ENCODE data around the gene SCUBE2. TPM values are rescaled to one million over a fixed set of nuclear protein-coding genes. Genes with fewer than 3 reads are reported as not detected.

The SCUBE2 gene
- total RNA-seq, 4 donors from 2014 or later, result 4.4 to 17.3 (median 10.3) TPM

DNA sequence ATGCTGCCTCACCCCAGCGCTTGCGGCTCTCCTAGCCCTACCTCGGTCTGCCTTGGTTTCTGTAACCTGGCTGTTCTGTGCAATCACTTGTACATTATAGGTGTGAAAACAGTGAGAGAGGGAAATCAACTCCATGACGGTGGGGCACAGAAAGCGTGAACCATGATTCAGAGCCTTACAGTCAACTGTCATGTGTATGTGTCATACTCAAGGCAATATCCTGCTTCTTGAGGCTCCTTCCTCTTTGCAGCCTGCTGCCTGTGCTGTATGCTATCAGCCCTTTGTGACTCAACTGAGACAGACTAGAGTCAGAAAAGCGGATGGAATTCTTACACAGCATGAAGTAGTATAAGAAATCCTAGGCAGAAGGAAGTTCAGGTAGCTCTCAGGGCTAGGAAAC lies 89.7 kb downstream of the SCUBE2 start:
- peak in 1 of 2 donors; percentile 23 for DNase-seq (ENCODE audit: low spot score in 2 of 2)
- TF ChIP-seq, protein P1, sequence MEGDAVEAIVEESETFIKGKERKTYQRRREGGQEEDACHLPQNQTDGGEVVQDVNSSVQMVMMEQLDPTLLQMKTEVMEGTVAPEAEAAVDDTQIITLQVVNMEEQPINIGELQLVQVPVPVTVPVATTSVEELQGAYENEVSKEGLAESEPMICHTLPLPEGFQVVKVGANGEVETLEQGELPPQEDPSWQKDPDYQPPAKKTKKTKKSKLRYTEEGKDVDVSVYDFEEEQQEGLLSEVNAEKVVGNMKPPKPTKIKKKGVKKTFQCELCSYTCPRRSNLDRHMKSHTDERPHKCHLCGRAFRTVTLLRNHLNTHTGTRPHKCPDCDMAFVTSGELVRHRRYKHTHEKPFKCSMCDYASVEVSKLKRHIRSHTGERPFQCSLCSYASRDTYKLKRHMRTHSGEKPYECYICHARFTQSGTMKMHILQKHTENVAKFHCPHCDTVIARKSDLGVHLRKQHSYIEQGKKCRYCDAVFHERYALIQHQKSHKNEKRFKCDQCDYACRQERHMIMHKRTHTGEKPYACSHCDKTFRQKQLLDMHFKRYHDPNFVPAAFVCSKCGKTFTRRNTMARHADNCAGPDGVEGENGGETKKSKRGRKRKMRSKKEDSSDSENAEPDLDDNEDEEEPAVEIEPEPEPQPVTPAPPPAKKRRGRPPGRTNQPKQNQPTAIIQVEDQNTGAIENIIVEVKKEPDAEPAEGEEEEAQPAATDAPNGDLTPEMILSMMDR (IDR thresholded peaks at IDR 0.05), result no peak
- TF ChIP-seq POLR2A (IDR thresholded peaks at IDR 0.05), result no peak
- no peak overlapping the region for H3K4me3 ChIP-seq (ENCODE audit: low read depth, poor library complexity, severe bottlenecking)
- WGBS, 2 donors, result 76 to 85% methylated on average over 6 of the region's 6 CpGs
- intact Hi-C loops (cut with DNase I; ENCODE audit: low total_unique reads), result loop anchor here (10.0 kb wide), 1 partner anchor 133 kb away; no protein-coding TSS in a partner anchor

DNA sequence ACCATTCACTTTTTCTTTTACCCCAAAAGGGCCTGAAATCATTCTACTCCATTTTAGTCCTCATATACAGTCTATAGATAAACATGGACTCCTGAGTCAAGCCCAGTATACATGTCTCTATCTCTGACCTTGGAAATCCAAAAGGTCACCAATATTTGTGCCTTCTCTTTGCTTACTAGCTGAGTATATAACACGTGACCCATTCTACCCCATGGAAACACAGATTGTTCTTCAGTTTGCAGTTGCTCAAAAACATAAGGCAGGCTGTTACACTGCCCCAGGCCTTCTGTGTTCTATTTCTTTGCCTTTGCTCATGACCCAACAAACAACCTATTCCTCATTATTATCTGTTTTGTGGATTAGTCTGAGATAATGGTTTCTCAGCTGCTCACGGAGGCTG lies 93.4 kb downstream of the SCUBE2 start:
- intact Hi-C loops (cut with DNase I; ENCODE audit: low total_unique reads), result no loop called here
- WGBS, 2 donors, result 85 to 86% methylated on average over 2 of the region's 2 CpGs

DNA sequence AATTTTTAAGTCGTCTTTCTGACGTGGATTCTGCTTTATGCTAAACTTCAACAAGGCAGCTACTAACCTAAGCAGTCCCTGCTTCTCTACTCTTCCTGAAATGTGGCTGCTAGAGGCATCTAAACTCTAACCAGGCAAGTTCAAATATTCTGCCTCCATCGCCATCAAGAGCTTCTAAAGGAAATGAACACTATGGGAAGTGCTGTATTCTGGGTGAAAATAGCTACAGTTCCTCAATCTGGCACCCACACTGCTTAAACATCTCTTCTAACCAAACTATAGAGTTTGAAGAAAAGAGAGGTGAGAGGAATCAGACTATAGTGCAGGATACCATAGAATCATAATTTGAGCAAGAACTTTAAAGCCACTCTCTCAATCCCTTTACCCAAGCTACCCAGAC lies 93.9 kb downstream of the SCUBE2 start:
- intact Hi-C loops (cut with DNase I; ENCODE audit: low total_unique reads), result no loop called here

More for the DNA sequence above, 93.4 kb downstream of the SCUBE2 start:
- H3K4me3 ChIP-seq (ENCODE audit: low read depth, poor library complexity, severe bottlenecking), result no peak overlapping the region
- DNase-seq (ENCODE audit: low spot score in 2 of 2), result no peak
- TF ChIP-seq, protein P1 (IDR thresholded peaks at IDR 0.05), result no peak

DNA sequence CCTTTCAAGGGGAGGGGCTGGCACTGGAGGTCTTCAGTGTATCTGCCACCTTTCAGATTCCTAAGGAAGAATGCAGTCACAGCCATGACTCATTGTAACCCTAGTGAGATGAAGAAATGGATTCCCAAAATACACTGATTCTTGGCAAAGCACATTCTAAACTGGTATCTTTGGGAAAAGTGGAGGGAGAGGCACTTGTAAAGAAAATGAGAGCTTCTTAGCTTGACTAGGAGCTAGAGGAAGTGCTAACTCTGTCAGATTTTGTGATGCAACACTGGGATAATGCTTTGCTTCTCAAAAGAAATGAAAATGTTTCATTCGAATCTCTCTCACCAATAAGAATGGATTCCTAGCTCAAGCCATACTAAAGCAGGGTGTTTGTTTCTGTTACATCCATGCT lies 101.9 kb downstream of the SCUBE2 start:
- no peak for TF ChIP-seq POLR2A (IDR thresholded peaks at IDR 0.05)
- TF ChIP-seq, protein P1 (IDR thresholded peaks at IDR 0.05), result no peak
- DNase-seq (ENCODE audit: low spot score in 2 of 2), result no peak
- intact Hi-C loops (cut with DNase I; ENCODE audit: low total_unique reads), result no loop called here
- WGBS, 2 donors, result 70 to 82% methylated on average over 1 of the region's 1 CpG
- H3K4me3 ChIP-seq (ENCODE audit: low read depth, poor library complexity, severe bottlenecking), result no peak overlapping the region

More for the DNA sequence above, 93.9 kb downstream of the SCUBE2 start:
- DNase-seq (ENCODE audit: low spot score in 2 of 2), result no peak
- H3K4me3 ChIP-seq (ENCODE audit: low read depth, poor library complexity, severe bottlenecking), result no peak overlapping the region
- 91 to 93% methylated on average over 3 of the region's 3 CpGs for WGBS, 2 donors
- TF ChIP-seq, protein P1 (IDR thresholded peaks at IDR 0.05), result no peak
- TF ChIP-seq POLR2A (IDR thresholded peaks at IDR 0.05), result no peak

DNA sequence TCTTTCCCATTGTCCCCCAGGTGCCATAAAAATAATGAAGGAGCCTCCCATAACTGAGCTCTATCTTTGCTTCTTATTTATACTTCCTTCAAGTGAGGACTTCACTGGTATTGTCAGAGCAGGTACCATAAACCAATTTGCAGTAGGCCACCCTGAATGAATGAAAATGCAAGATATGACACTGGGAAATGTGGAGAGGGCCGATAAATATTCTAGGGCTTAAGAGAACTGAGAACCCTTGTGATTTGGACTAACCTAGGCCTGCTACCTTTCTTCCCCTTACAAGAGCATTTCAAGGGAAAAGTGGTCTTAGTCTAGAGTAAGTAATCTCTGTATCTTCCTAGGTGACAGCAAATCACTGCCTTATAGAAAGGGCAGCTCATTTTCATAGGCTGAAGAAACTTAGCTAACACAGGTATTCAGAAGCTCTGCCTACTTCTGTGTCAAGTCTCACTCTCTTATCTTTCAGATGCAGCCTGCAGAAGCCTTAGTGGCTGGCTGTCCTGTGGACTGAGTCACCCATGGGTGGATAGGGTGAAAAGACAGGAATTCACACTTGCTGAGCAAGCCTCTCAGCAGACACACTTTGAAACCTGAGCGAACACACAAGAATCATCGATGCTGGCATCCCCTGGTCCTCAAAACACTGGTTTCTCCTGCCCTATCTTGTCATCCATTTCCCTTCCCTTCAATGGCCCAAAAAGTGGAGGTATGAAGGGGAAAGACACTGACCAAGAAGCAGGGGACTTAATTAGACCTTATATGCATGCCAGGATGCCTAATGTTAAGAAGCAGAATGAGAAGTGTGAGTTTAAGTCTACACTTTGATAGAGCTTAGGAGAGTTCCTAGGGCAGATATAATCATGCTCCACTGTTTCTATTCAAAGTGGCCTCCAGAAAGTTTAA lies 102.8 kb downstream of the SCUBE2 start:
- intact Hi-C loops (cut with DNase I; ENCODE audit: low total_unique reads), result no loop called here
- WGBS, 2 donors, result 57 to 89% methylated on average over 3 of the region's 3 CpGs
- no peak for TF ChIP-seq POLR2A (IDR thresholded peaks at IDR 0.05)
- TF ChIP-seq, protein P1 (IDR thresholded peaks at IDR 0.05), result no peak
- no peak for DNase-seq (ENCODE audit: low spot score in 2 of 2)
- H3K4me3 ChIP-seq (ENCODE audit: low read depth, poor library complexity, severe bottlenecking), result no peak overlapping the region
